Measurements from ENCODE around the gene PLEKHH1. TPM values are rescaled to one million over a fixed set of nuclear protein-coding genes. Genes with fewer than 3 reads are reported as not detected.

Gene PLEKHH1
- polyA plus RNA-seq (ENCODE audit: insufficient read length), result 2.0 TPM

- DNase-seq, result peak; percentile 38
Observed at GRCh38 chr14:67532998-67533753, at the start of gene PLEKHH1. Gene PLEKHH1, plus strand, starts transcription at chr14:67533290. Its CDS starts 8,578 bp downstream, at chr14:67541868.

- DNase-seq, result no peak
Observed at GRCh38 chr14:67483579-67484285, 49.4 kb upstream of the PLEKHH1 start.

GRCh38 chr14:67485501-67486095 is 47.5 kb upstream of the PLEKHH1 start:
- DNase-seq, result no peak

GRCh38 chr14:67486890-67487289 is 46.2 kb upstream of the PLEKHH1 start:
- DNase-seq, result no peak

- DNase-seq, result no peak
Observed at GRCh38 chr14:67487332-67487731, 45.8 kb upstream of the PLEKHH1 start.

- no peak for DNase-seq
Observed at GRCh38 chr14:67487937-67488893, 44.9 kb upstream of the PLEKHH1 start, which contains the start of gene TMEM229B. Gene TMEM229B, minus strand, starts transcription at chr14:67488721. Its CDS starts 14,798 bp downstream, at chr14:67473923.

- no peak for DNase-seq
Observed at GRCh38 chr14:67490196-67490595, 42.9 kb upstream of the PLEKHH1 start.

- no peak for DNase-seq
Observed at GRCh38 chr14:67491285-67491684, 41.8 kb upstream of the PLEKHH1 start.

- no peak for DNase-seq
Observed at GRCh38 chr14:67491741-67492507, 41.2 kb upstream of the PLEKHH1 start.

GRCh38 chr14:67492538-67492937 is 40.6 kb upstream of the PLEKHH1 start:
- no peak for DNase-seq

- DNase-seq, result no peak
Observed at GRCh38 chr14:67493092-67493717, 39.9 kb upstream of the PLEKHH1 start.

GRCh38 chr14:67495827-67496226 is 37.3 kb upstream of the PLEKHH1 start:
- no peak for DNase-seq

GRCh38 chr14:67497216-67497615 is 35.9 kb upstream of the PLEKHH1 start:
- no peak for DNase-seq

- DNase-seq, result no peak
Observed at GRCh38 chr14:67497716-67498115, 35.4 kb upstream of the PLEKHH1 start.

GRCh38 chr14:67500981-67501380 is 32.1 kb upstream of the PLEKHH1 start:
- DNase-seq, result no peak

GRCh38 chr14:67501670-67502069 is 31.4 kb upstream of the PLEKHH1 start:
- no peak for DNase-seq

GRCh38 chr14:67502867-67503266 is 30.2 kb upstream of the PLEKHH1 start:
- DNase-seq, result no peak

- DNase-seq, result no peak
Observed at GRCh38 chr14:67503331-67503730, 29.8 kb upstream of the PLEKHH1 start.

- DNase-seq, result no peak
Observed at GRCh38 chr14:67505254-67505653, 27.8 kb upstream of the PLEKHH1 start.

GRCh38 chr14:67508956-67509355 is 24.1 kb upstream of the PLEKHH1 start:
- no peak for DNase-seq

- DNase-seq, result no peak
Observed at GRCh38 chr14:67510121-67510520, 23.0 kb upstream of the PLEKHH1 start.

Data from hindlimb muscle (tissue), 1 donor.